Stomach (tissue), 4 donors: ENCODE measurements around the gene TBC1D3B.
"Not testable (repeated sequence)": the region's sequence is repeated elsewhere in the genome, so short reads cannot be mapped to it uniquely, and the experiment has no call there.

Source experiments
- CTCF ChIP-seq, 7 experiments: fragments of 450-650 bp in 4 of 7; fragments of 200-600 bp in 3 of 7; sonication (generic) in 3 of 7; IDR thresholded peaks; one replicate each; pipeline ENCODE4 v1.5.1; 2016 to 2019; ENCODE audit warnings: antibody characterized with exemption in 7 of 7, control low read depth in 2 of 7, mild to moderate bottlenecking in 1 of 7
- EP300 ChIP-seq: sonication (generic); formaldehyde crosslinking; IDR thresholded peaks from one replicate; pipeline ENCODE4 v1.6.1; 2017; ENCODE audit warnings: antibody characterized with exemption
- POLR2A ChIP-seq, 4 donors: fragments of 450-650 bp; IDR thresholded peaks; one replicate each; pipeline ENCODE4 v1.6.1; 2016; ENCODE audit warnings: antibody characterized with exemption in 4 of 4, control low read depth in 2 of 4, mild to moderate bottlenecking in 1 of 4, moderate library complexity in 1 of 4

GRCh38 chr17:36176536-36176935, at the start of gene TBC1D3B:
- not testable (repeated sequence) for TF ChIP-seq POLR2A (IDR thresholded peaks at IDR 0.05); CTCF (IDR thresholded peaks at IDR 0.05); EP300
